OCI-LY7 (cell line): ENCODE data around the gene FBXO7. TPM values are rescaled to one million over a fixed set of nuclear protein-coding genes. Genes with fewer than 3 reads are reported as not detected.

ENCODE experiments used
- BruUV-seq: library from RNA; stranded (reverse); fragments of 400-500 nt; replicated peaks from 2 replicates; lab custom pipeline; 2021; lab: Mats Ljungman, UMichigan
- CTCF ChIA-PET: fragments of 300-600 bp; sonication (Branson Sonifier 250); formaldehyde crosslinking; loops from one replicate; lab custom pipeline; 2022; ENCODE audit warnings: antibody characterized with exemption; ENCODE audit not compliant: unreplicated experiment; lab: Charles Lee
- POLR2A ChIA-PET: fragments of 300-600 bp; sonication (Branson Sonifier 250); formaldehyde crosslinking; loops from one replicate; lab custom pipeline; 2022; ENCODE audit warnings: antibody characterized with exemption; lab: Charles Lee
- DNase-seq: peaks from one replicate; pipeline ENCODE4 v3.0.0-alpha.2; 2015; ENCODE audit warnings: low spot score
- H2AFZ ChIP-seq: fragments of 200-600 bp; sonication (generic), shearing (Covaris generic); 2 replicates; pipeline ENCODE4 v1.6.1; 2014; ENCODE audit warnings: mild to moderate bottlenecking, antibody characterized with exemption, low read length, moderate library complexity
- H3K27ac ChIP-seq: fragments of 200-600 bp; sonication (generic); 2 replicates; pipeline ENCODE4 v1.5.1; 2014; ENCODE audit warnings: mixed run types, low read depth, mild to moderate bottlenecking, moderate library complexity, low read length, inconsistent platforms; ENCODE audit not compliant: poor library complexity, severe bottlenecking
- H3K36me3 ChIP-seq: fragments of 200-600 bp; sonication (generic); 2 replicates; pipeline ENCODE4 v1.6.1; 2014; ENCODE audit warnings: mild to moderate bottlenecking, antibody characterized with exemption, low read length, moderate library complexity, mixed read lengths; ENCODE audit not compliant: insufficient read depth
- H3K4me1 ChIP-seq: fragments of 200-600 bp; sonication (generic); 2 replicates; pipeline ENCODE4 v1.5.1; 2014; ENCODE audit warnings: mild to moderate bottlenecking, low read length; ENCODE audit not compliant: insufficient read depth, poor library complexity, severe bottlenecking
- H3K4me2 ChIP-seq: fragments of 200-600 bp; sonication (generic); 2 replicates; pipeline ENCODE4 v1.6.1; 2014; ENCODE audit warnings: mild to moderate bottlenecking, low read length
- H3K4me3 ChIP-seq: fragments of 200-600 bp; sonication (generic); 2 replicates; pipeline ENCODE4 v1.5.1; 2014; ENCODE audit warnings: mild to moderate bottlenecking, low read depth, low read length; ENCODE audit not compliant: poor library complexity, severe bottlenecking
- H3K79me2 ChIP-seq: fragments of 200-600 bp; sonication (generic); 2 replicates; pipeline ENCODE4 v1.6.1; 2016; ENCODE audit warnings: low read depth, mild to moderate bottlenecking, low read length, moderate library complexity, mixed read lengths; ENCODE audit not compliant: insufficient read depth
- H3K9me2 ChIP-seq: fragments of 200-600 bp; sonication (generic); 2 replicates; pipeline ENCODE4 v1.6.1; 2016; ENCODE audit warnings: mild to moderate bottlenecking, low read length, mixed read lengths; ENCODE audit not compliant: insufficient read depth
- H3K9me3 ChIP-seq: fragments of 200-600 bp; sonication (generic); 2 replicates; pipeline ENCODE4 v1.6.1; 2014; ENCODE audit warnings: mild to moderate bottlenecking, mixed run types, low read length, mixed read lengths
- H4K20me1 ChIP-seq: fragments of 200-600 bp; sonication (generic); 2 replicates; pipeline ENCODE4 v1.6.1; 2014; ENCODE audit warnings: mild to moderate bottlenecking, antibody characterized with exemption, low read length, moderate library complexity, mixed read lengths; ENCODE audit not compliant: insufficient read depth
- CTCF ChIP-seq: fragments of 200-600 bp; sonication (generic); conservative IDR thresholded peaks from 2 replicates; pipeline ENCODE4 v1.5.1; 2014; ENCODE audit warnings: mild to moderate bottlenecking, antibody characterized with exemption, low read length, moderate library complexity, mixed read lengths
- EZH2phosphoT487 ChIP-seq: fragments of 200-600 bp; sonication (generic); IDR thresholded peaks from 2 replicates; pipeline ENCODE4 v1.6.1; 2018; ENCODE audit warnings: low read depth, borderline replicate concordance, mild to moderate bottlenecking, mixed run types, antibody characterized with exemption, low read length, moderate library complexity, mixed read lengths
- intact Hi-C: fragments of 100-400 bp; cut with micrococcal nuclease; formaldehyde crosslinking; loops from one replicate; pipeline ENCODE4 v1.10.0; 2022; ENCODE audit not compliant: unreplicated experiment
- total RNA-seq, 2 experiments: library from RNA; depleted of rRNA in 1 of 2; stranded (reverse); fragments of >200 nt in 1 of 2; shearing (Covaris generic) in 1 of 2; gene quantifications; 2 replicates each; pipeline ENCODE4 v1.2.3, GENCODE V29; 2014 to 2022

FBXO7 gene
- total RNA-seq, 2 experiments from 2014 or later: 73.8 to 81.9 TPM

- ChIA-PET POLR2A (interaction anchor here (1.6 kb wide), 1 partner anchor 12 kb away, joined by 5 read pairs; no protein-coding TSS in a partner anchor), CTCF (no interaction called here)
- Histone ChIP-seq H3K79me2 (no peaks in the 10 kb centered on the region; the same call in 1 of the 2 replicates), H3K9me3 (no peaks in the 10 kb centered on the region), H4K20me1 (no peaks in the 10 kb centered on the region), H2AFZ (no peak overlapping the region), H3K4me2 (no peak overlapping the region), H3K9me2 (no peaks in the 10 kb centered on the region), H3K4me1 (no peaks in the 10 kb centered on the region), H3K4me3 (no peak overlapping the region), H3K36me3 (peaks cover 96% of the 10 kb centered on the region), H3K27ac (no peak overlapping the region)
- no peak for DNase-seq
- no TSS peak for BruUV-seq
- intact Hi-C loops: no loop called here
- TF ChIP-seq CTCF (no peak), EZH2phosphoT487 (no peak)
Measured at GRCh38 chr22:32489377-32489776, 14.8 kb downstream of the FBXO7 start.

- Histone ChIP-seq H3K36me3 (peaks cover 97% of the 10 kb centered on the region), H3K27ac (no peak overlapping the region), H3K79me2 (no peaks in the 10 kb centered on the region), H3K4me3 (no peak overlapping the region), H3K9me3 (no peaks in the 10 kb centered on the region), H2AFZ (no peak overlapping the region), H4K20me1 (no peaks in the 10 kb centered on the region), H3K4me2 (no peak overlapping the region), H3K9me2 (no peaks in the 10 kb centered on the region), H3K4me1 (no peaks in the 10 kb centered on the region)
- POLR2A ChIA-PET: interaction anchor here (1.6 kb wide), 1 partner anchor 13 kb away, joined by 5 read pairs; no protein-coding TSS in a partner anchor
- CTCF ChIA-PET: no interaction called here
- TF ChIP-seq CTCF: no peak
- no peak for TF ChIP-seq EZH2phosphoT487
- no TSS peak for BruUV-seq
- DNase-seq: no peak
- intact Hi-C loops: no loop called here
Measured at GRCh38 chr22:32490279-32490678, 15.7 kb downstream of the FBXO7 start.

- Histone ChIP-seq H3K4me3 (no peak overlapping the region), H3K27ac (no peak overlapping the region), H2AFZ (no peak overlapping the region), H3K4me2 (no peak overlapping the region), H3K9me3 (no peaks in the 10 kb centered on the region), H3K4me1 (no peaks in the 10 kb centered on the region), H3K9me2 (no peaks in the 10 kb centered on the region), H3K36me3 (peaks cover 96% of the 10 kb centered on the region), H4K20me1 (no peaks in the 10 kb centered on the region), H3K79me2 (no peaks in the 10 kb centered on the region)
- DNase-seq: no peak
- ChIA-PET CTCF (no interaction called here), POLR2A (no interaction called here)
- intact Hi-C loops: no loop called here
- TF ChIP-seq CTCF (no peak), EZH2phosphoT487 (no peak)
- BruUV-seq: no TSS peak
Measured at GRCh38 chr22:32492111-32492510, 17.5 kb downstream of the FBXO7 start.
